WERI-Rb-1 (cell line): ENCODE results near the gene GCN1.
A peak's percentile ranks its signal among the peaks of the same experiment; 100 is the strongest.

Experiments used
- DNase-seq: peaks from one replicate; pipeline ENCODE4 v3.0.0-alpha.2; 2020
- H3K27ac ChIP-seq: fragments of 250-450 bp; sonication (Bioruptor Pico); 2 replicates; pipeline ENCODE4 v1.5.1; 2020; ENCODE audit warnings: mild to moderate bottlenecking, moderate library complexity
- H3K27me3 ChIP-seq: fragments of 250-450 bp; sonication (Bioruptor Pico); 2 replicates; pipeline ENCODE4 v1.5.1; 2021; ENCODE audit warnings: mild to moderate bottlenecking, low read depth, moderate library complexity; ENCODE audit not compliant: insufficient read depth, severe bottlenecking
- H3K36me3 ChIP-seq: fragments of 250-450 bp; sonication (Bioruptor Pico); 2 replicates; pipeline ENCODE4 v1.5.1; 2020; ENCODE audit warnings: mild to moderate bottlenecking, moderate library complexity
- H3K4me3 ChIP-seq: 2 replicates; pipeline ENCODE4 v1.5.1; 2011; ENCODE audit warnings: low read depth, mild to moderate bottlenecking, control low read depth, low read length
- H3K9me3 ChIP-seq: fragments of 250-450 bp; sonication (Bioruptor Pico); 2 replicates; pipeline ENCODE4 v1.5.1; 2021; ENCODE audit warnings: mild to moderate bottlenecking, moderate library complexity; ENCODE audit not compliant: severe bottlenecking
- CTCF ChIP-seq: IDR thresholded peaks from 2 replicates; pipeline ENCODE4 v1.5.1; 2011; ENCODE audit warnings: low read depth, mild to moderate bottlenecking, control low read depth, inconsistent platforms, low read length

The GCN1 gene

GRCh38 chr12:120227233-120228040, 32.9 kb upstream of the GCN1 start:
- no peak for DNase-seq
- peaks cover 6% of the 10 kb centered on the region for H3K36me3 ChIP-seq
- H3K4me3 ChIP-seq = no peak overlapping the region
- H3K27me3 ChIP-seq = no peaks in the 10 kb centered on the region
- no peak overlapping the region for H3K27ac ChIP-seq
- no peak for TF ChIP-seq CTCF
- H3K9me3 ChIP-seq = no peaks in the 10 kb centered on the region

DNA sequence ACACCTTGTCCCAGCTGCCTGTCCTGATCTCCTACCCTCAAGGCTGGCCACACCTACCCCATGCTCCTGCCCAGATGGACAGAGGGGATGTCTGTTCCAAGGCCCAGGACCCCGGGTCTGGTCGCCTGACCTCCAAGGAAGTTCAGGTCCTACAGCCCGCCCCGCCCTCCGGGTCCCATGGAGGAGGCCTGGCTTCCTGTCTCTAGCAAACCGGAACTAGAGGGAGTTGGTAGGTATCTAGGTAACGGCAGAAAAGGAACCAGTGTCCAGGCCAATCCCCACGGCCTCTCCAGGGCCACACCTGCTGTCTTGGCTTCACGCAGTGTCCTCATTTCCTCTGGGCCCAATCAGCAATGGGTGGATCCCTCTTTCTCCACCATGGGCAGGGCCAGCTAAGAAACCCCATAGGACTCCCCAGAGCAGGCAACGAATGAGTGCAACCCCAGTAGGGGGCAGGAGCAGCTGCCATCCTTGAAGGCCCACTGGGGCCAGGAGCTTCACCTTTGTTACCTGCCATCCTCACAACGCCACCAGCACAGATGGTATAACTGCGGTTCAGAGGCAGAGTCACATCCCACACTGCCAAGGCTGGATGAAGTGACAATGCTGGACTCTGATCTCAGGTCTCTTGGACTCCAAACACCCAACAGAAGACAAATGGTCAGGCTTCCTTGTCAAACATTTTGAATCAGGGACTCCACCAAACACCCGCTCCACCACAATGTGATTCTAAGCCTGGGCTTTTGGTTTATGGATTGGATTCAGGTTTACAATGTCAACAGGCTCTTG, 31.5 kb upstream of the GCN1 start:
- Histone ChIP-seq H3K36me3 (peaks cover 12% of the 10 kb centered on the region), H3K27ac (peak overlapping the region; percentile 55), H3K4me3 (no peak overlapping the region), H3K27me3 (no peaks in the 10 kb centered on the region), H3K9me3 (no peaks in the 10 kb centered on the region)
- peak; percentile 40 for DNase-seq
- TF ChIP-seq CTCF = peak; percentile 46

DNA sequence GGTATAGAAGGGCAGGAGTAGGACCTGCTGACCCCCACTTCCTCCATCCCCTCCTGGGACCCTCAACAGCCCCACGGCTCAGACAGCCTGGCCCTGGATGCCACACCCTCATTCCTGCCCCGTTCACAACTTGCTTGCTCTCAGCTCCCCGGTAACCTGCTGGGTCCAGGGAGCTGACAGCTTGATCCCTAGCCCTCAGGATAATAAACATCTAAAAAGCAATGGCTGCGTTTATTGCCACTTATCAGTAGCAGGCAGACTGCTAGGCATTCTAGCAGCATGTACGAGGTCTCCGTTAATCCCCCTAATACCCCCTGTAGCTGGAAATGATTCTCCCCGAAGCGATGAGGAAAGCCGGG, 30.7 kb upstream of the GCN1 start:
- Histone ChIP-seq H3K36me3 (peaks cover 12% of the 10 kb centered on the region), H3K4me3 (no peak overlapping the region), H3K9me3 (no peaks in the 10 kb centered on the region), H3K27me3 (no peaks in the 10 kb centered on the region), H3K27ac (peak overlapping the region; percentile 55)
- DNase-seq = peak; percentile 64
- no peak for TF ChIP-seq CTCF

DNA sequence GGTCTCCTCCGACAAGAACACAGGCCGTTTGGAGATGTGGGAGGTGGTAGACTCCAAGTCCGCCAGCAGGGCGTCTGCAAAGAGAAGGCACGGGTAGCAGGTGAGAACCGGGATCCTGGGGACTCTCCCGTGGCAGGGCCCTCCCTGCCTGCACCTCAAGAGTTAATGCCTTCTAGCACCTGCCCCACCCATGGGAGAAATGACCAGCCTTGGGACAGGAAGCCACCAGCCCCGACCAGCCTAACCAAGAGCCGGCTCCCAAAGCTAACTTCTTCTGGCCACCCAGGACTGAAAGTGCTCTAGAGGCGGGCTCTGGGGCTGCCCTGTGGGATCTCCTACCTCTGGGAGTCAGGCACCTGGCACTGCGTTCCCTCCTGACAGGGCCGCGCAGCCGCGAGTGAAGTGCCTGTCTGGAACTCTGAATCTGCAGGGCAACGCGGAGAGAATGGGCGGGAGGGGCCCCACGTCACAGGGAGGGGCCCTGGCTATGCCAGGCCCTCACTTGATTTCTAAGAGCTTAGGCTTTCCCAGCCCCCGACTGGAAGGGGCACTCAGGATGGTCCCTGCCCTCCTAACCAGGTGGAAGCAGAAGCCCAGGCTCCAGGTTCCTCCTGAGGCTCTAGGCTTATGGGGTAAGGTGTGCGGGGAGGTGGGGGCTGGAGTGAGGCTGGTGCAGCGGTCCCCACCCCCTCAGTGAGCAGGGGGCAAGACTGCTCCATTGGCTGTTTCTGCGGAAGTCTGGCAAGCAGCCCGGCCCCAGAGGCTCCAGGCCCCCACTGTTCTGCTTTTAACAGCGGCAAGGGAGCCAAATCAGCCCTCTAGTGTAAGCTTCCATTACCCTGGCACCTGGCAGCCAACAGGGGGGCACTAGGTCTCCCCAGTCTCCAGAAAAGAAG, 30.0 kb upstream of the GCN1 start:
- H3K9me3 ChIP-seq = no peaks in the 10 kb centered on the region
- peaks cover 12% of the 10 kb centered on the region for H3K36me3 ChIP-seq
- no peak for TF ChIP-seq CTCF
- H3K27ac ChIP-seq = peak overlapping the region; percentile 55
- DNase-seq = no peak
- H3K27me3 ChIP-seq = no peaks in the 10 kb centered on the region
- H3K4me3 ChIP-seq = no peak overlapping the region

DNA sequence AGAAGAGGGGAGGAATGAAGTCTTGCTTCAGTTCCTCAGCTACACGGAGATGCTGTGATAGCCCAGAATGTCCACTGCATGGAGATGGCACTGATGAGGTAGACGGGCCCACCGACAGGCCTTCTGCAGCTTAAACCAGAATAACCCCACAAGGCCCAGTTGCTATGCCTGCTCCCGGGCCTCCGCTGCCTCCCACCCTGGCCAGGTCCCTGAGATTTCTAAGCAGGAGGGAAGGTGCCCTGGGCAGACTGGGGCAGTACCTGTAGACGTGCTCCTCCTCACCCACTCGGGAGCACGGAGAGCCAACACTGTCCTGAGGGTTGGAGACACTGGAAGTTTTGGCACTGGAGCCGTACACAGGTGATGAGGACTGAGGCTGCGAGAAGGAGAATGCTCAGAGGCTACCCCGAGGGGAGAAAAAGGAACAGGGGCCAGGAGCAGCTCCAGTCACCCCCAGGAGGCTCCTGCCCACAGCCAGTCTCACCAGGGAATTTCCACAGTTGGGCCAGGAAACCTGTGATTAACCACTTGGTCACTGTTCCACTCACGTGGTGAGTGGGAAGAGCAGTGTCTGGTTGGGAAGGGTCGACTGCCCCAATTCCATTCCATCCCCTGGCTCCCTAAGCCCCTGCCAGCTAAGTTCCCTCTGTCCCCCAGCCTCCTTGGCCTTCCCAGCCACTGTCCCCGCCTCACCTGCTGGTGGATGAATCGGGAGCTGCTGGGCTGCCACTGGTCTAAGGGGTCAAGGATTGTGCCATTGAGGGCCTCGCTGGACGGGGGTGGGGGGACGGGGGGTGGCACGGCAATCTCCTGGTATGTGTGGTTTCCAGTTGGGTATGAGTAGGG, 29.2 kb upstream of the GCN1 start:
- Histone ChIP-seq H3K36me3 (peaks cover 15% of the 10 kb centered on the region), H3K27me3 (no peaks in the 10 kb centered on the region), H3K4me3 (no peak overlapping the region), H3K9me3 (no peaks in the 10 kb centered on the region), H3K27ac (no peak overlapping the region)
- no peak for DNase-seq
- no peak for TF ChIP-seq CTCF
